Endometrial microvascular endothelial cells (primary cell): ENCODE data around the gene GALNT18. TPM values are rescaled to one million over a fixed set of nuclear protein-coding genes. Genes with fewer than 3 reads are reported as not detected.
"Not testable (repeated sequence)": the region's sequence is repeated elsewhere in the genome, so short reads cannot be mapped to it uniquely, and the experiment has no call there.

Experiments used
- in situ Hi-C: cut with HindIII; loops from 2 replicates; pipeline ENCODE4 v1.10.0; 2017; ENCODE audit warnings: low sequenced_read_pairs, low pct_unique_long_range_greater_than_20kb; ENCODE audit errors: inconsistent ontology term
- total RNA-seq: library from RNA; depleted of rRNA; stranded (reverse); fragments of >200 nt; gene quantifications from one replicate; pipeline ENCODE4 v1.2.3, GENCODE V29; 2015; ENCODE audit errors: inconsistent ontology term

GALNT18 gene
- total RNA-seq, 1 donor from 2014 or later = 39.8 TPM

- in situ Hi-C loops = no loop called here
Measured at GRCh38 chr11:11363674-11364073, 258.1 kb downstream of the GALNT18 start.

DNA sequence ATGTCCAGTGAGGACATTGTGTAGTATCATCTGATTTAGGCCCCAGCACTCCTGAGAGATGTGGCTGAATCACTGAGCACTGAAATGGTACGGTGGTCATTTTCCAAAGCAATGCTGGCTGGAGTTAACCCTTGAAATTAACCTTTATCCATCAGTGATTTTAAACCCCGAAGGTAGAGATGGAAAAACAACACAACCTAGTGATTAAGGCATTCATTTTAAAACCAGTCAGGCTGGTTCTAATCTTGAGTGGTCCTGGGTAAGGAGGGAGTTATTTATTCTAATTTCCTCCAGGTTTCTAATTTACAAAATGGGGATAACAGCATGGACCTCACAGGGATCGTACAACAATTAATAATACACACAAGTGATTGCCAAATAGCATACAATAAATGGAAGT is 262.2 kb downstream of the GALNT18 start:
- in situ Hi-C loops = no loop called here

DNA sequence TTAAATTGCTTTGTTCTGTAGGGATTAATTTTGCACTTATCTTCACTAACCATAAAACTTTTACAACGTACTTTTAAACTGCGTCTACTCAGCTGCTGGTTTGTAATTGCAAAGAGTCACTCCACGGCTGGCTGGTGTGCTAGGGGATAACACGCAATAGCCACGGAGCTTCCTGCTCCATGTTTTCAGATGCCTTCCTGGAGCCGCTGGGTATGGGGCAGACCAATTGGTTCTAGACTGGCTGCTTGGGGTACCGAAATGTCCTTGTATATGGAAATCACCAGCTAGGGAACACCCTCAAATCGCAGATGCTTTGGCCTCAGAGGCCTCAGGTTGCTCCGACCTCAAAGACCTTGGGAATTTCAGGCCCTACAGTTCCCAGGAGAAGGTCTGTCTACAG is 265.0 kb downstream of the GALNT18 start:
- in situ Hi-C loops = no loop called here

- in situ Hi-C loops = not testable (repeated sequence)
Measured at GRCh38 chr11:11352878-11353277, 268.9 kb downstream of the GALNT18 start, which contains the start of gene CSNK2A3. CSNK2A3 (minus strand) TSS chr11:11353250; CDS start chr11:11353119, 131 bp downstream.

- in situ Hi-C loops = not testable (repeated sequence)
Measured at GRCh38 chr11:11351851-11352250, 270.0 kb downstream of the GALNT18 start.

DNA sequence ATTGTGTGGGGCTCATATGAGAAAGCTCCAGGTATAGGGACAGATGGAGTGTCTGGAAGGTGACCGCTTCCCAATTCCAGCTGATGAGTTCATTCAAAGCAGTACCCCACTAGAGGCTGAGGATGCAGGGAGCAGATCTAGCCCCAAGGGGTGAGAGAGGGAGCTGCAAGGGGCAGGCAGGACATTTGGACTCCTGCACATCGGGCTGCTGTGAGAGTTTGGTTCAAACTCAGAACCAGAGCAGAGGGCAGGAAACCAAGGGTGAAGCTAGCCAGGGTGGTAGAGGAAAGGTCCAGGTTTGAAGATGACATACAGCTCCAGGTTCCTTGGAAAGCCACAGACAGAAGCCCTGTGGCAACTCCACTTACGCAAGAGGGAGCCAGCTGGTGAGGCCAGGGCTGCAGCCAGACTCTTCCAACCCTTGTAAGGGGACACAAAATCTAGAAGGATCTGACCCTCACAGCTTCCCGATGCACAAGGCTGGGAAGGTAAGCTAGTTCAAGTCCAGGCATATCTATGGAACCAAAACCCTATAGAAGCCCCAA is 270.7 kb downstream of the GALNT18 start:
- in situ Hi-C loops = no loop called here

GRCh38 chr11:11349870-11350337 is 271.9 kb downstream of the GALNT18 start:
- in situ Hi-C loops = no loop called here

GRCh38 chr11:11349106-11349825 is 272.5 kb downstream of the GALNT18 start:
- in situ Hi-C loops = no loop called here

- in situ Hi-C loops = no loop called here
Measured at GRCh38 chr11:11348303-11348702, 273.5 kb downstream of the GALNT18 start.

GRCh38 chr11:11347592-11347991 is 274.2 kb downstream of the GALNT18 start:
- in situ Hi-C loops = no loop called here

GRCh38 chr11:11346303-11346702 is 275.5 kb downstream of the GALNT18 start:
- in situ Hi-C loops = no loop called here

- in situ Hi-C loops = no loop called here
Measured at GRCh38 chr11:11345099-11345498, 276.7 kb downstream of the GALNT18 start.

- in situ Hi-C loops = no loop called here
Measured at GRCh38 chr11:11344045-11344444, 277.8 kb downstream of the GALNT18 start.

DNA sequence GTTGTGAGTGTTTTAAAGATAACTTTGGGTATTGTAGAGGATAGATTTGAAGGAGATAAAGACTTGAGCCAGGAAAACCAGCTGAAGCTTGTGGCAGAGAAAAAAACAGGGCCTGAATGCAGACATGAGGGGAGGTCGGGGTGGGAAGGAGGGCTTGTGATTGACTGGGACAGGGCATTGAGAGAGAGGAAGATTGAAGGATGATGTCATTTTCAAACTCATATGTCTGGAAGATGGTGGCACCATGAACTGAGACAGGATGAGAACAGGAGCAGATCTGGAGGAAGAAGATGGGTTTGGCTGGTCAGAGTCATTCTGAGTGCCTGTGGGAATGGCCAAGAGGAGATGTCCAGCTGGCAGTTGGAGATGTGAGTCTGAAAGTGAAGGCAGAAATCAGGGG is 283.5 kb downstream of the GALNT18 start:
- in situ Hi-C loops = no loop called here

DNA sequence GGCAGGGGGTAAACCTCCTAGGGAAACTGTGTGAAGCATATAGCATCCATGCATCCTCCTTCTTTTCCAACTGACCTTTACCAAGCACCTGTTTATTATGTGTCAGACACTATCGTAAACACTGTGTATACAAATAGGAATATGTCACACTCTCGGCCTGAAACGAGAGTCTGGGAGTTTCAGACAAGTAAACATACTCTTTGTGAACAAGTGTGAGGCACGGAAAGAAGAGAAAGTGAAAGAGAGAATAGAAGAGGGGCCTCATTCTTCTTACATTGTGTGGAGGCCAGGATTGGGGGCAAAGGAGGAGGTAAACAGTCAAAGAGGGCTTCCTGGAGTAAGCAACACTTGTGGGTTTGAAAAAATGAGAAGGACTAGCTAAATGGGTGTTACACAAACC is 285.1 kb downstream of the GALNT18 start:
- in situ Hi-C loops = no loop called here

GRCh38 chr11:11335043-11335442 is 286.8 kb downstream of the GALNT18 start:
- in situ Hi-C loops = no loop called here

DNA sequence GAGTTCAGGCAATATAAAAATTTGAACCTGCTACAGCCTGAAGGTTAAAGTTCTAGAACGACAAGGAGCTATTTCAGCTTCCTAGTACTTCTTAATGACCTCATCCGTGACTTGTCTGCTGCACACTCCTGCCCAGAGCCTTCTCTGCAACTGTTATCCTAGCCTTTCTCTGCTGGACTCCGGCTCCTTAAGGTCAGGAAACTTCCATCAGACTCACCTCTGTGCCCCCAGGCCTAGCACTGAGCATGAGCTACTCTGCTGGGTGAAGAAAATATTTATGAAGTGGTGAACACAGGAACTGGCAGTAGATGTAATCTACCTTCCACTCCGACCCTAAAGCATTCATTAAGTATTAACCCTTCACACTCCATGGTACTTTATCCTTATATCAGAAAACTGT is 287.2 kb downstream of the GALNT18 start:
- in situ Hi-C loops = no loop called here

DNA sequence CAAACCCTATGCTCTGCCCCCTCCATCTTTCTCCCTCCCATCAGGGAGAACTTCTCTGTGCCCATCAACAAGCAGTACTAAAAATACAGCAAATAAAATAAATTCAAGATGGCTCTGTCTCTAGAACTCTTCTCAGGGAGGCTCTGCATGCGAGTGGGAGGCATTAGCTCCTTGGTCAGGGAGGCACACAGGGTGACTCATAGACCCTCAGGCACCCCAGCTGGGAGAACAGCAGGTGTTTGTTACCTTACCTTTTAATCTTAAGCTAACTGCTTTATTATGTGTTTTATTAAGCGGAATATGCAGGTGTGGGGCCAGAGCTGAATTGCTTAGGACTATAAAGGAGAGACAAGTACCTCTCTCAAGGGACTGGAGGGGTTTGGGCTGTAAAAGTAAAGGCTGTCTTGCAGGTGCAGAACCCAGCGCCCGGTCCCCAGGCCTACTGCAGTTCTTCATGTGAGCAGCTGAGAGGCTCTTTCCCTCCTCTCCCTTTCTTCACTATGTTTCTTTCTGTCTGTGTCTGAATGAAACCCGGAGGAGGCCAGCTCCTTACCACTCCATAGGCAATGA is 289.6 kb downstream of the GALNT18 start:
- in situ Hi-C loops = no loop called here

DNA sequence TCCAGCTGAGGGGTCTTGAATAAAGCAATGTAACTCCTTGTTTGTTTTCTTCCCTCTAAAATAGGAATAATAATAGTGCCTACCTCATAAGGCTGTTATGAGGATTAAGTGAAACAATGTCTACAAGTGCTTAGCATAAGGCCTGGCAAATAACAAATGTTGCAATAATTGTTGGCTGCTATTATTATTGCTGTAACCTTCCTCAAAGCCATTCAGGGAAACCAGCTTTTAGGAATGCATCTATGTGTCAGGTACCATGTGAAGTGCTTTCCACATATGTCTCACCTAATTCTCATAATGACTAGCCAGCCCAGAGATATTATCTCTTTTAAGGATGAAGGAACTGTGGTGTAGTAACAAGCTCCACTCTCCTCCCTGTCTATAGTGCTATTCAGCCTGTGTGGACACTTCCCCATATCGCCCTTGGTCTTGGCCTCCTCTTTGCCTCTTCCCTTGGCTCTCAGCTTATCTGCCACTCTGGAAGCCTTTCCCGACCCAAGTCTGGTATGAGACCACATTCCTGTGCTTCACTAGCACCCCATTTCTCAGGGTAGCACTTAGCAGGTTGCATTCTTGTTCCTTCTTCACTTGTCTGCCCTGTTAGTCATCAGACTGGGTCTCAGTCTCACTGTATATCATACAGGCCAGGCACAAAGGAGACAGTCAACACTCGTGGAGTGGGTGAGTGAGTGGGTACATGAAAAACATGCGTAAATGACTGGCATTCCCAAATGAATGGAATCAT is 292.6 kb downstream of the GALNT18 start:
- in situ Hi-C loops = no loop called here

- in situ Hi-C loops = no loop called here
Measured at GRCh38 chr11:11324090-11324489, 297.7 kb downstream of the GALNT18 start.
